Mesenteric fat pad (tissue), 1 donor: ENCODE results near the gene ARHGDIG. TPM values are rescaled to one million over a fixed set of nuclear protein-coding genes. Genes with fewer than 3 reads are reported as not detected.
"Not testable (repeated sequence)": the region's sequence is repeated elsewhere in the genome, so short reads cannot be mapped to it uniquely, and the experiment has no call there.

Experiments
- DNase-seq: peaks from one replicate; pipeline ENCODE4 v3.0.0-alpha.2; 2020; ENCODE audit warnings: low spot score
- total RNA-seq: library from RNA; stranded (reverse); fragmentation: NEBNext Ultra II Directional; extraction: Animal tissue kit (Norgen Biotek cat#: 25700); gene quantifications from one replicate; pipeline ENCODE4 v1.2.1, GENCODE V29; 2021
- donor health status: DM: yes; HTN: yes; CAD: no.

The ARHGDIG gene
- total RNA-seq, 1 donor from 2014 or later: 8.6 TPM

- DNase-seq: no peak
Observed at GRCh38 chr16:263182-263774, 17.1 kb upstream of the ARHGDIG start.

GRCh38 chr16:263944-264343 lies 16.4 kb upstream of the ARHGDIG start:
- no peak for DNase-seq

GRCh38 chr16:264440-264951 lies 15.9 kb upstream of the ARHGDIG start:
- DNase-seq: no peak

GRCh38 chr16:265002-265529 lies 15.3 kb upstream of the ARHGDIG start:
- no peak for DNase-seq

- no peak for DNase-seq
Observed at GRCh38 chr16:265711-266110, 14.7 kb upstream of the ARHGDIG start.

- DNase-seq: no peak
Observed at GRCh38 chr16:266258-267164, 13.9 kb upstream of the ARHGDIG start.

- not testable (repeated sequence) for DNase-seq
Observed at GRCh38 chr16:267562-267961, 12.8 kb upstream of the ARHGDIG start.

- no peak for DNase-seq
Observed at GRCh38 chr16:268141-269053, 12.0 kb upstream of the ARHGDIG start.

GRCh38 chr16:269061-269796 lies 11.2 kb upstream of the ARHGDIG start:
- no peak for DNase-seq

GRCh38 chr16:270381-271255 lies 9.8 kb upstream of the ARHGDIG start:
- no peak for DNase-seq

GRCh38 chr16:272633-273546 lies 7.5 kb upstream of the ARHGDIG start:
- DNase-seq: no peak

GRCh38 chr16:273547-274421 lies 6.6 kb upstream of the ARHGDIG start:
- DNase-seq: no peak

- no peak for DNase-seq
Observed at GRCh38 chr16:275041-275641, 5.2 kb upstream of the ARHGDIG start.

- DNase-seq: no peak
Observed at GRCh38 chr16:275786-276232, 4.6 kb upstream of the ARHGDIG start, which contains the start of gene RGS11. RGS11 (minus strand) TSS chr16:275944; CDS start chr16:275911, 33 bp downstream.

GRCh38 chr16:276426-277077 lies 3.8 kb upstream of the ARHGDIG start:
- no peak for DNase-seq

- DNase-seq: no peak
Observed at GRCh38 chr16:278863-279366, 1.5 kb upstream of the ARHGDIG start.
